Panc1 (cell line): ENCODE measurements around the gene C4BPA.

ENCODE experiments used
- SIN3A ChIP-seq: IDR thresholded peaks from 2 replicates; pipeline ENCODE4 v1.6.1; 2012; ENCODE audit warnings: low read depth, mild to moderate bottlenecking, low read length, moderate library complexity, borderline replicate concordance; ENCODE audit not compliant: insufficient read depth
- TF ChIP-seq, protein P1 (sequence below): fragments of 450-650 bp; IDR thresholded peaks from 2 replicates; pipeline ENCODE4 v1.5.1; 2017; ENCODE audit warnings: mild to moderate bottlenecking
- TF ChIP-seq, protein P2 (sequence below), 2 experiments: IDR thresholded peaks; 2 replicates each; pipeline ENCODE4 v1.6.1; 2011 to 2012; ENCODE audit warnings: low read depth in 2 of 2, control low read depth in 1 of 2, low read length in 1 of 2, mild to moderate bottlenecking in 1 of 2, moderate library complexity in 1 of 2; ENCODE audit not compliant: insufficient read depth in 1 of 2

GRCh38 chr1:207088161-207088560 is 15.9 kb upstream of the C4BPA start:
- TF ChIP-seq, protein P1, sequence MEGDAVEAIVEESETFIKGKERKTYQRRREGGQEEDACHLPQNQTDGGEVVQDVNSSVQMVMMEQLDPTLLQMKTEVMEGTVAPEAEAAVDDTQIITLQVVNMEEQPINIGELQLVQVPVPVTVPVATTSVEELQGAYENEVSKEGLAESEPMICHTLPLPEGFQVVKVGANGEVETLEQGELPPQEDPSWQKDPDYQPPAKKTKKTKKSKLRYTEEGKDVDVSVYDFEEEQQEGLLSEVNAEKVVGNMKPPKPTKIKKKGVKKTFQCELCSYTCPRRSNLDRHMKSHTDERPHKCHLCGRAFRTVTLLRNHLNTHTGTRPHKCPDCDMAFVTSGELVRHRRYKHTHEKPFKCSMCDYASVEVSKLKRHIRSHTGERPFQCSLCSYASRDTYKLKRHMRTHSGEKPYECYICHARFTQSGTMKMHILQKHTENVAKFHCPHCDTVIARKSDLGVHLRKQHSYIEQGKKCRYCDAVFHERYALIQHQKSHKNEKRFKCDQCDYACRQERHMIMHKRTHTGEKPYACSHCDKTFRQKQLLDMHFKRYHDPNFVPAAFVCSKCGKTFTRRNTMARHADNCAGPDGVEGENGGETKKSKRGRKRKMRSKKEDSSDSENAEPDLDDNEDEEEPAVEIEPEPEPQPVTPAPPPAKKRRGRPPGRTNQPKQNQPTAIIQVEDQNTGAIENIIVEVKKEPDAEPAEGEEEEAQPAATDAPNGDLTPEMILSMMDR: no peak
- TF ChIP-seq, protein P2, sequence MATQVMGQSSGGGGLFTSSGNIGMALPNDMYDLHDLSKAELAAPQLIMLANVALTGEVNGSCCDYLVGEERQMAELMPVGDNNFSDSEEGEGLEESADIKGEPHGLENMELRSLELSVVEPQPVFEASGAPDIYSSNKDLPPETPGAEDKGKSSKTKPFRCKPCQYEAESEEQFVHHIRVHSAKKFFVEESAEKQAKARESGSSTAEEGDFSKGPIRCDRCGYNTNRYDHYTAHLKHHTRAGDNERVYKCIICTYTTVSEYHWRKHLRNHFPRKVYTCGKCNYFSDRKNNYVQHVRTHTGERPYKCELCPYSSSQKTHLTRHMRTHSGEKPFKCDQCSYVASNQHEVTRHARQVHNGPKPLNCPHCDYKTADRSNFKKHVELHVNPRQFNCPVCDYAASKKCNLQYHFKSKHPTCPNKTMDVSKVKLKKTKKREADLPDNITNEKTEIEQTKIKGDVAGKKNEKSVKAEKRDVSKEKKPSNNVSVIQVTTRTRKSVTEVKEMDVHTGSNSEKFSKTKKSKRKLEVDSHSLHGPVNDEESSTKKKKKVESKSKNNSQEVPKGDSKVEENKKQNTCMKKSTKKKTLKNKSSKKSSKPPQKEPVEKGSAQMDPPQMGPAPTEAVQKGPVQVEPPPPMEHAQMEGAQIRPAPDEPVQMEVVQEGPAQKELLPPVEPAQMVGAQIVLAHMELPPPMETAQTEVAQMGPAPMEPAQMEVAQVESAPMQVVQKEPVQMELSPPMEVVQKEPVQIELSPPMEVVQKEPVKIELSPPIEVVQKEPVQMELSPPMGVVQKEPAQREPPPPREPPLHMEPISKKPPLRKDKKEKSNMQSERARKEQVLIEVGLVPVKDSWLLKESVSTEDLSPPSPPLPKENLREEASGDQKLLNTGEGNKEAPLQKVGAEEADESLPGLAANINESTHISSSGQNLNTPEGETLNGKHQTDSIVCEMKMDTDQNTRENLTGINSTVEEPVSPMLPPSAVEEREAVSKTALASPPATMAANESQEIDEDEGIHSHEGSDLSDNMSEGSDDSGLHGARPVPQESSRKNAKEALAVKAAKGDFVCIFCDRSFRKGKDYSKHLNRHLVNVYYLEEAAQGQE (IDR thresholded peaks at IDR 0.05; ENCODE audit: insufficient read depth in 1 of 2, low read depth in 2 of 2, low read length in 1 of 2): no peak
- no peak for TF ChIP-seq SIN3A
